ENCODE results near the gene KRTAP4-16.
"Not testable (repeated sequence)": the region's sequence is repeated elsewhere in the genome, so short reads cannot be mapped to it uniquely, and the experiment has no call there.

- not testable (repeated sequence) for TF ChIP-seq CTCF, POLR2A (IDR thresholded peaks at IDR 0.05)
These were observed 3.3 kb upstream of the KRTAP4-16 start, which contains the start of gene KRTAP4-9 for GRCh38 chr17:41105347-41105746.
